Measurements from ENCODE around the gene PLRG1.

DNA sequence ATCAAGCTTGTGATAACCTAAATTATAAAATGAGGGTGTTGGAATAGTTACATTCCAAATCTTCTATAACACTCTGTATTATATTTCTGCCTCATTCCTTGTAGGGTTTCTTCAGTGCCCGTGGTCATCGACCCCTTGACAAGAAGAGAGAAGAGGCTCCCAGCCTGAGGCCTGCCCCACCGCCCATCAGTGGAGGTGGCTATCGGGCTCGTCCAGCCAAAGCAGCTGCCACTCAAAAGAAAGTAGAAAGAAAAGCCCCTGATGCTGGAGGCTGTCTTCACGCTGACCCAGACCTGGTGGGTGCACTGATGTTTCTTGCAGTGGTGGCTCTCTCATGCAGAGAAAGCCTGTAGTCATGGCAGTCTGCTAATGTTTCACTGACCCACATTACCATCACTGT is 15.5 kb upstream of the PLRG1 start:
- no peak for TF ChIP-seq POLR2A (IDR thresholded peaks at IDR 0.05)
- no peak for TF ChIP-seq EP300 (IDR thresholded peaks at IDR 0.05)
- TF ChIP-seq, protein P1, sequence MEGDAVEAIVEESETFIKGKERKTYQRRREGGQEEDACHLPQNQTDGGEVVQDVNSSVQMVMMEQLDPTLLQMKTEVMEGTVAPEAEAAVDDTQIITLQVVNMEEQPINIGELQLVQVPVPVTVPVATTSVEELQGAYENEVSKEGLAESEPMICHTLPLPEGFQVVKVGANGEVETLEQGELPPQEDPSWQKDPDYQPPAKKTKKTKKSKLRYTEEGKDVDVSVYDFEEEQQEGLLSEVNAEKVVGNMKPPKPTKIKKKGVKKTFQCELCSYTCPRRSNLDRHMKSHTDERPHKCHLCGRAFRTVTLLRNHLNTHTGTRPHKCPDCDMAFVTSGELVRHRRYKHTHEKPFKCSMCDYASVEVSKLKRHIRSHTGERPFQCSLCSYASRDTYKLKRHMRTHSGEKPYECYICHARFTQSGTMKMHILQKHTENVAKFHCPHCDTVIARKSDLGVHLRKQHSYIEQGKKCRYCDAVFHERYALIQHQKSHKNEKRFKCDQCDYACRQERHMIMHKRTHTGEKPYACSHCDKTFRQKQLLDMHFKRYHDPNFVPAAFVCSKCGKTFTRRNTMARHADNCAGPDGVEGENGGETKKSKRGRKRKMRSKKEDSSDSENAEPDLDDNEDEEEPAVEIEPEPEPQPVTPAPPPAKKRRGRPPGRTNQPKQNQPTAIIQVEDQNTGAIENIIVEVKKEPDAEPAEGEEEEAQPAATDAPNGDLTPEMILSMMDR (IDR thresholded peaks at IDR 0.05): no peak
